K562 (cell line): ENCODE data around the gene GALM. TPM values are rescaled to one million over a fixed set of nuclear protein-coding genes. Genes with fewer than 3 reads are reported as not detected.
A peak's percentile ranks its signal among the peaks of the same experiment; 100 is the strongest.

Source experiments
- ATAC-seq: fragments of 200-7000 bp; cut with Tn5 transposase; 3 replicates; pipeline ENCODE4 v1.9.1; 2020; ENCODE audit warnings: moderate library complexity
- BruUV-seq: library from RNA; stranded (reverse); fragments of 400-500 nt; replicated peaks from 2 replicates; lab custom pipeline; 2021; lab: Mats Ljungman, UMichigan
- CTCF ChIA-PET: fragments of 300-600 bp; formaldehyde crosslinking; extraction: SDS; loops from one replicate; lab custom pipeline; 2021; ENCODE audit warnings: low intra/inter-chr PET ratio; lab: Yijun Ruan, JAX
- POLR2A ChIA-PET: fragments of 300-600, 350-650 bp; sonication (Branson Sonifier 250); formaldehyde crosslinking; extraction: SDS; loops from one replicate; lab custom pipeline; 2021; ENCODE audit warnings: antibody characterized with exemption, inconsistent platforms; lab: Yijun Ruan, JAX
- DNase-seq, 4 experiments: peaks; one replicate each; pipeline versions ENCODE4 v3.0.0 to v3.0.0-alpha.2; 2011 to 2018; ENCODE audit warnings: low spot score in 3 of 4, mixed read lengths in 3 of 4; ENCODE audit errors: extremely low read depth in 1 of 4
- FAIRE-seq: peaks from 2 replicates; lab custom pipeline; 2011; peaks lifted over from hg19 to GRCh38; lab: Jason Lieb, UNC
- H2AFZ ChIP-seq: 2 replicates; pipeline ENCODE4 v1.6.0; 2011; ENCODE audit warnings: low read depth, low read length, control low read depth, inconsistent platforms
- H3K27ac ChIP-seq: fragments of 200-600 bp; 3 replicates; pipeline ENCODE4 v1.8.0; 2011; ENCODE audit warnings: low read depth, mild to moderate bottlenecking, control low read depth, inconsistent platforms, low read length, moderate library complexity, mixed read lengths; ENCODE audit errors: extremely low read depth
- H3K27me3 ChIP-seq, 2 experiments: fragments of 300-600 bp in 1 of 2; 2 replicates in 1 of 2; 3 replicates in 1 of 2; pipeline versions ENCODE4 v1.6.0 to v1.8.0; 2011; ENCODE audit warnings: inconsistent platforms in 2 of 2, low read length in 2 of 2, mild to moderate bottlenecking in 1 of 2, mixed read lengths in 1 of 2, moderate library complexity in 1 of 2; ENCODE audit not compliant: control insufficient read depth in 2 of 2, insufficient read depth in 2 of 2
- H3K36me3 ChIP-seq: fragments of 300-600 bp; 3 replicates; pipeline ENCODE4 v1.8.0; 2011; ENCODE audit warnings: mild to moderate bottlenecking, low read length, inconsistent platforms; ENCODE audit not compliant: control insufficient read depth, insufficient read depth
- H3K4me1 ChIP-seq, 2 experiments: fragments of 200-600 bp in 1 of 2; replicated peaks in 1 of 2; 2 replicates in 1 of 2; 3 replicates in 1 of 2; pipeline versions ENCODE4 v1.5.1 to v1.8.0; 2011; ENCODE audit warnings: inconsistent platforms in 2 of 2, low read length in 2 of 2, mild to moderate bottlenecking in 1 of 2, mixed read lengths in 1 of 2, moderate library complexity in 1 of 2; ENCODE audit not compliant: control insufficient read depth in 2 of 2, insufficient read depth in 2 of 2
- H3K4me2 ChIP-seq: 2 replicates; pipeline ENCODE4 v1.6.1; 2011; ENCODE audit warnings: low read length, control low read depth, inconsistent platforms, mixed read lengths; ENCODE audit not compliant: insufficient read depth
- H3K4me3 ChIP-seq: fragments of 200-600 bp; sonication (generic), shearing (Covaris generic); 2 replicates; pipeline ENCODE4 v1.5.1; 2016; ENCODE audit warnings: control low read depth, inconsistent platforms
- H3K79me2 ChIP-seq: fragments of 200-600 bp; 3 replicates; pipeline ENCODE4 v1.8.0; 2011; ENCODE audit warnings: low read length, inconsistent platforms; ENCODE audit not compliant: control insufficient read depth, insufficient read depth
- H3K9ac ChIP-seq, 2 experiments: 2 replicates each; pipeline versions ENCODE4 v1.6.0 to v1.6.1; 2011; ENCODE audit warnings: low read depth in 2 of 2, low read length in 2 of 2, control low read depth in 1 of 2, inconsistent platforms in 1 of 2, mild to moderate bottlenecking in 1 of 2, mixed read lengths in 1 of 2; ENCODE audit not compliant: insufficient read depth in 1 of 2
- H3K9me1 ChIP-seq: one replicate; pipeline ENCODE4 v1.6.0; 2011; ENCODE audit warnings: inconsistent platforms, mild to moderate bottlenecking, low read length, moderate library complexity; ENCODE audit not compliant: control insufficient read depth, insufficient read depth
- H3K9me3 ChIP-seq: replicated peaks from 2 replicates; pipeline ENCODE4 v1.5.1; 2011; ENCODE audit warnings: low read depth, low read length, inconsistent platforms; ENCODE audit not compliant: control insufficient read depth, insufficient read depth
- H4K20me1 ChIP-seq: replicated peaks from 2 replicates; pipeline ENCODE4 v1.6.1; 2011; ENCODE audit warnings: low read length, inconsistent platforms, mixed read lengths; ENCODE audit not compliant: control insufficient read depth, insufficient read depth
- CAMTA2 ChIP-seq: fragments of 250-450 bp; sonication (Bioruptor Pico); conservative IDR thresholded peaks from 2 replicates; pipeline ENCODE4 v1.5.1; 2022
- CHD2 ChIP-seq: IDR thresholded peaks from 2 replicates; pipeline ENCODE4 v1.6.1; 2011; ENCODE audit warnings: low read depth, low read length
- KLF6 ChIP-seq: fragments of 250-450 bp; sonication (Bioruptor Pico); IDR thresholded peaks from 2 replicates; pipeline ENCODE4 v1.4.0; 2020; ENCODE audit warnings: mild to moderate bottlenecking, moderate library complexity, borderline replicate concordance
- LEF1 ChIP-seq: fragments of 450-650 bp; IDR thresholded peaks from 2 replicates; pipeline ENCODE4 v1.6.1; 2016; ENCODE audit warnings: mild to moderate bottlenecking
- UBTF ChIP-seq, 2 experiments: IDR thresholded peaks; 2 replicates each; pipeline ENCODE4 v1.6.1; 2012; ENCODE audit warnings: improper control_type of control experiment in 2 of 2, low read depth in 2 of 2, low read length in 2 of 2, borderline replicate concordance in 1 of 2
- ZBTB1 ChIP-seq: sonication (generic); formaldehyde crosslinking; IDR thresholded peaks from 2 replicates; pipeline ENCODE4 v1.8.1; 2023; ENCODE audit warnings: missing genetic modification reagents, low read depth, mild to moderate bottlenecking, borderline replicate concordance
- ZNF274 ChIP-seq: IDR thresholded peaks from 2 replicates; pipeline ENCODE4 v1.6.1; 2011; ENCODE audit warnings: low read depth, mild to moderate bottlenecking, low read length, moderate library complexity, borderline replicate concordance
- ZNF316 ChIP-seq: fragments of 450-650 bp; IDR thresholded peaks from 2 replicates; pipeline ENCODE4 v1.6.1; 2016
- ZNF445 ChIP-seq: fragments of 250-450 bp; sonication (Bioruptor Pico); IDR thresholded peaks from 2 replicates; pipeline ENCODE4 v1.4.0; 2020; ENCODE audit warnings: low read depth, mild to moderate bottlenecking, moderate library complexity
- ZNF57 ChIP-seq: fragments of 450-650 bp; formaldehyde crosslinking; IDR thresholded peaks from 2 replicates; pipeline ENCODE4 v1.4.0; 2020; ENCODE audit warnings: mild to moderate bottlenecking, moderate library complexity
- WGBS: fragments of 100-300 bp; shearing (Covaris generic); methylation state at CpG from one replicate; pipeline ENCODE4 v1.1.6; 2016; ENCODE audit warnings: low coverage, mixed read lengths; ENCODE audit not compliant: insufficient coverage; ENCODE audit errors: missing lambda C conversion rate; 5-methylcytosine and 5-hydroxymethylcytosine counted together
- in situ Hi-C: fragments of 300-500 bp; cut with MboI; formaldehyde crosslinking; loops from 4 replicates; pipeline ENCODE4 v1.15.0; 2018; ENCODE audit warnings: inconsistent platforms, mixed read lengths
- intact Hi-C: fragments of 100-400 bp; cut with micrococcal nuclease; formaldehyde crosslinking; loops from 2 replicates; pipeline ENCODE4 v1.14.2; 2022
- polyA plus RNA-seq, 8 experiments: library from polyadenylated mRNA; depleted of rRNA in 4 of 8; stranded (reverse) in 5 of 8; unstranded in 3 of 8; fragments of >200 nt; fragmentation: Nextera tagmentation in 2 of 8; fragmentation: Illumina TruSeq in 1 of 8; extraction: Ambion mirVana in 2 of 8; extraction: Trizol in 1 of 8; gene quantifications; 2 replicates each; pipeline versions ENCODE4 v1.2.1 to v1.2.3, GENCODE V29; 2011 to 2014; ENCODE audit warnings: inconsistent platforms in 1 of 8, missing spikeins in 1 of 8
- total RNA-seq, 7 experiments: library from RNA; depleted of rRNA in 6 of 7; stranded (reverse); fragments of >200 nt in 6 of 7; fragmentation: Illumina TruSeq in 2 of 7; extraction: Trizol in 2 of 7; gene quantifications; 2 replicates each; pipeline versions ENCODE4 v1.2.1 to v1.2.3, GENCODE V29; 2011 to 2021; ENCODE audit warnings: low replicate concordance in 1 of 7

Gene GALM
- total and polyA plus RNA-seq, 9 of the 15 experiments (the other 6 are each of a cell fraction or from before 2014, with no cell fraction given): 22.1 to 51.7 (median 27.9) TPM

GRCh38 chr2:38655441-38655840 is 10.5 kb upstream of the GALM start:
- 77% methylated on average over 1 of the region's 1 CpG for WGBS

More at GRCh38 chr2:38655441-38655840, 10.5 kb upstream of the GALM start:
- ATAC-seq: no peak
- Histone ChIP-seq H3K4me3 (no peak overlapping the region), H3K79me2 (no peaks in the 10 kb centered on the region), H3K4me2 (no peak overlapping the region), H3K9me1 (no peaks in the 10 kb centered on the region), H3K27ac (no peak overlapping the region), H3K9ac (no peak overlapping the region), H4K20me1 (no peaks in the 10 kb centered on the region), H3K4me1 (peaks cover 31 to 44% of the 10 kb centered on the region in 2 experiments), H2AFZ (peak overlapping the region; percentile 93; the same call in 1 of the 2 replicates), H3K9me3 (no peaks in the 10 kb centered on the region), H3K36me3 (no peaks in the 10 kb centered on the region), H3K27me3 (no peaks in the 10 kb centered on the region)
- no peak for DNase-seq
- no TSS peak for BruUV-seq
- in situ Hi-C loops (no loop called here), intact Hi-C loops (no loop called here)
- FAIRE-seq: no peak
- TF ChIP-seq ZNF57 (no peak), UBTF (IDR thresholded peaks at IDR 0.05; ENCODE audit: borderline replicate concordance in 1 of 2, low read depth in 2 of 2, low read length in 2 of 2) (no peak), ZBTB1 (CRISPR knock-in tag) (no peak), CHD2 (no peak), KLF6 (CRISPR knock-in tag) (no peak), CAMTA2 (CRISPR knock-in tag) (no peak), LEF1 (no peak), ZNF445 (CRISPR knock-in tag) (no peak), ZNF274 (no peak), ZNF316 (no peak)
- ChIA-PET POLR2A (interaction anchor here (0.5 to 1.9 kb wide), 3 partner anchors 44 to 96 kb away, joined by 3 to 5 read pairs (median 4); partner anchors contain the start of genes HNRNPLL and SRSF7), CTCF (no interaction called here)
